Pancreas (tissue), 10 donors: Measurements from ENCODE around the gene SPECC1L. TPM values are rescaled to one million over a fixed set of nuclear protein-coding genes. Genes with fewer than 3 reads are reported as not detected.

Experiments used
- ATAC-seq, 4 donors: fragments of 200-7000 bp; cut with Tn5 transposase; one replicate each; pipeline versions ENCODE4 v1.8.0 to v1.9.1; 2020; ENCODE audit warnings: mild to moderate bottlenecking in 4 of 4, moderate library complexity in 4 of 4
- DNase-seq, 6 donors: peaks; one replicate each; pipeline ENCODE4 v3.0.0-alpha.2; 2020
- FAIRE-seq: peaks from 2 replicates; lab custom pipeline; 2012; peaks lifted over from hg19 to GRCh38; lab: Jason Lieb, UNC
- H3K27ac ChIP-seq, 4 donors: fragments of 200-600 bp; sonication (generic); 1 replicate in 3 of 4; 2 replicates in 1 of 4; pipeline versions ENCODE4 v1.5.0 to v1.8.0; 2020
- H3K27me3 ChIP-seq, 4 donors: fragments of 200-600 bp; one replicate each; pipeline ENCODE4 v1.8.0; 2021
- H3K36me3 ChIP-seq, 3 donors: fragments of 200-600 bp; sonication (generic) in 1 of 3; one replicate each; pipeline versions ENCODE4 v1.5.0 to v1.8.0; 2020 to 2021
- H3K4me1 ChIP-seq, 3 donors: fragments of 200-600 bp; one replicate each; pipeline ENCODE4 v1.8.0; 2021
- H3K4me3 ChIP-seq, 4 donors: fragments of 200-600 bp; sonication (generic) in 2 of 4; one replicate each; pipeline versions ENCODE4 v1.5.0 to v1.8.0; 2020 to 2021
- H3K9me3 ChIP-seq, 4 donors: fragments of 200-600 bp; one replicate each; pipeline ENCODE4 v1.8.0; 2021
- CTCF ChIP-seq, 4 donors: fragments of 200-600 bp; sonication (generic) in 3 of 4; IDR thresholded peaks; one replicate each; pipeline versions ENCODE4 v1.5.0 to v1.8.0; 2021; ENCODE audit warnings: antibody characterized with exemption in 4 of 4
- WGBS, 2 donors: extraction: QIAGEN DNeasy Blood & Tissue Kit; methylation state at CpG; one replicate each; pipeline ENCODE4 v1.1.7; 2013; 5-methylcytosine and 5-hydroxymethylcytosine counted together
- intact Hi-C, 3 donors: fragments of 100-400 bp; cut with DNase I; formaldehyde crosslinking; loops; one replicate each; pipeline versions ENCODE4 v1.11.1 to v1.14.2; 2022
- polyA plus RNA-seq, 2 donors: library from polyadenylated mRNA; stranded (reverse); fragments of 200-250 nt; gene quantifications; one replicate each; pipeline ENCODE4 v1.2.3, GENCODE V29; 2013
- total RNA-seq, 6 donors: library from RNA; stranded (reverse); fragmentation: NEBNext Ultra II Directional in 4 of 6; extraction: Animal tissue kit (Norgen Biotek cat#: 25700) in 4 of 6; gene quantifications; one replicate each; pipeline versions ENCODE4 v1.2.1 to v1.2.4, GENCODE V29; 2021 to 2023
- donor health status: healthy with polysubstance abuse.
- donor health status: DM: no; HTN: no; CAD: no; lungs with moderate emphysema.
- donor health status: DM: no; HTN: no; CAD: no.
- donor health status: control.
- donor health status: control.
- donor health status: Bipolar disorder and iron deficiency.
- donor health status: DM: yes; HTN: yes; CAD: no.
- donor health status: DM: no; HTN: no; CAD: no.
- donor health status: DM: no; HTN: no; CAD: no.
- donor health status: DM: yes; HTN: yes; CAD: no.

SPECC1L gene
- total and polyA plus RNA-seq, 8 donors, result 8.6 to 36.3 (median 26.5) TPM

DNA sequence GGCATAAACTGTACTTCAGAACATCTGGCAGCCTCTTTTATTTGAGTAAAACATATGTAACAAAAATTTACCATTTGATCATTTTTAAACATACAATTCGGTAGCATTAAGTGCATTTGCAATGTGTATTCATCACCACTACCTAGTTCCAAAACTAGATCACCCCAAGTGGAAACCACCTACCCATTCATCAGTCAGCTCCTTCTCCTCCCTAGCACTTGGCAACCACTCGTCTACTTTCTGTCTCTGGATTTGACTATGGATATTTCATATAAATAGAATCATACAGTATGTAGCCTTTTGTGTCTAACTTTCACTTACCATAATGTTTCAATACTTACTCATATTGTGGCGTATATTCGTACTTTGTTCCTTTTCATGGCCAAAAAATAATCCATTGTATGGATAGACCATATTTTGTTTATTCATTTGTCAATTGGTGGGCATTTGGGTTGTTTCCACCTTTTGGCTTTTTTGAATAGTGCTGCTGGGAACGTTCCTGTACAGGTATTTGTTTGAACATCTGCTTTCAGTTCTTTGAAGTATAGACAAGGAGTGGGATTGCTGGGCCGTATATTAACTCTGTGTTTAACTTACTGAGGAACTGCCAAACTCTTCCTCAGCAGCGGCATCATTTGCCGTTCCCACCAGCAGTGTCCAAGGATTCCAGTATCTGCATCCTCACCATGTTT lies 129.5 kb downstream of the SPECC1L start:
- H3K27me3 ChIP-seq, result no peaks in the 10 kb centered on the region
- 49 to 51% methylated on average over 8 of the region's 8 CpGs for WGBS, 2 donors
- no peak for TF ChIP-seq CTCF (IDR thresholded peaks at IDR 0.05)
- H3K36me3 ChIP-seq, result peaks cover 0 to 6% (median 3%) of the 10 kb centered on the region in 3 donors
- ATAC-seq (no peak), FAIRE-seq (no peak), DNase-seq (no peak)
- H3K4me1 ChIP-seq, result peaks cover 0 to 21% (median 6%) of the 10 kb centered on the region in 3 donors
- H3K9me3 ChIP-seq, result no peaks in the 10 kb centered on the region
- intact Hi-C loops, result no loop called here
- no peak overlapping the region for H3K4me3 ChIP-seq
- H3K27ac ChIP-seq, result no peak overlapping the region

DNA sequence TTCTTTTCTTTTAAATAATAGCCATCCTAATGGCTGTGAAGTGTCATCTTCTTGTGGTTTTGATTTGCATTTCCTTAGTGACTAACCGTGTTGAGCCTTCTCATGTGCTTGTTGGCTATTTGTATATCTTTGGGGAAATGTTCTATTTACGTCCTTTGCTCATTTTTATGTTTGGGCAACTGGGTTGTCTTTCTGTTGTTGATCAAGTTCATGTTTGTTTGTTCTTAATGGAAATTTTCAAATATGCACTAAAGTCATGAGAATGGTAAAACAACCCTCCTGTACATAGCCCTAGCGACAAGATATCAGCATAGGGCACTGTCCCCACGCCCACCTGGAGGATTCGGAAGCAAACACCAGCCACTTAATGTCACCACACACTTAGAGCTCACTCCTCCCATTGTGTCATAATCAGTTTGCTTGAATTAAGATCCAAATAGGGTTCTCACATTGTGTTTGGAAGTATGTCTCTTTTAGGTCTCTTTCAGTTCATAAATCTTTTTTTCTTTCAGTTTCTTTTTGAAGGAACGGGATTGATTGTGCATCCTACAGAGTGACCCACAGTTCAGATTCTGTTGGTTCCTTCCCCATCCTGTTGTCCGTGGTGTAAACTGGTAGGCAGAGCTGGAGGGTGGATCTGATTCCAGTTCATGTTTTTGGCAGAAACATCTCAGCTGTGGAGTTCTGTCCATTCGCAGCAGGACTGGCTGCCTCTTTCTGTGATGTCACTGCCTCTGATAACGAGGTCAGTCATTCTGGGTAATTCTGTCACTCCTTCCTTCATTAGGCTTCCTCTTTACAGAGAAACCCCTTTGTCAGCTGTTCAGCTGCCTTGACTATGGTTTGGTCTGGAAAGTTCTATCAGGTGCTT lies 130.3 kb downstream of the SPECC1L start:
- FAIRE-seq, result no peak
- intact Hi-C loops, result no loop called here
- no peak overlapping the region for H3K4me3 ChIP-seq
- no peaks in the 10 kb centered on the region for H3K27me3 ChIP-seq
- peaks cover 0 to 21% (median 6%) of the 10 kb centered on the region in 3 donors for H3K4me1 ChIP-seq
- peaks cover 0 to 6% (median 3%) of the 10 kb centered on the region in 3 donors for H3K36me3 ChIP-seq
- no peaks in the 10 kb centered on the region for H3K9me3 ChIP-seq
- DNase-seq, result no peak
- ATAC-seq, result peak in 1 of 4 donors; percentile 13
- no peak overlapping the region for H3K27ac ChIP-seq
- no peak for TF ChIP-seq CTCF (IDR thresholded peaks at IDR 0.05)
- 79 to 84% methylated on average over 9 of the region's 9 CpGs for WGBS, 2 donors

DNA sequence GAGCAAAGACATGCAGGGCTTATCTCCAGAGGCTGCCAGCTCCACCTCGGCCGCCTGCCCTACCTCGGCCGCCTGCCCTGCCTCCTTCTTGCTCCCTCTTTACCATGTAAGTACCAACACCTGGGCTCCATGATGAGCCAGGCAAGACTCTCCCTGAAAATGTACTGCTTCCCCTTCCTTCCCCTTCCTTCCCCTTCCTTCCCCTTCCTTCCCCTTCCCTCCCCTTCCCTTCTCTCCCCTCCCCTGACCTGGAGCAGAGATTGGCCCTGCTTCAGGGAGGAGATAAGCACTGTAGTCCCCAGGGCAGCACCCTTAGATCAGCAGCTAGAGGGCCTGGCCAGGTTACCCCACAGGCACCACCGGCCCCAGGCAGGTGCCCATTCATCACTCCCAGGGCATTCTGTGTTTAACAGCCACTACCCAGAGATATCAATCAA lies 131.3 kb downstream of the SPECC1L start:
- Histone ChIP-seq H3K9me3 (no peaks in the 10 kb centered on the region), H3K36me3 (peaks cover 0 to 6% (median 3%) of the 10 kb centered on the region in 3 donors), H3K27me3 (no peaks in the 10 kb centered on the region), H3K4me3 (no peak overlapping the region), H3K4me1 (peaks cover 0 to 21% (median 6%) of the 10 kb centered on the region in 3 donors), H3K27ac (peak overlapping the region in 1 of 4 donors; percentile 50)
- DNase-seq (peak in 1 of 6 donors; percentile 47), FAIRE-seq (no peak), ATAC-seq (peak in 3 of 4 donors; percentile 27 to 37 (median 33))
- 89 to 95% methylated on average over 5 of the region's 5 CpGs for WGBS, 2 donors
- TF ChIP-seq CTCF (IDR thresholded peaks at IDR 0.05), result no peak
- intact Hi-C loops, result no loop called here

- H3K9me3 ChIP-seq, result no peaks in the 10 kb centered on the region
Measured at GRCh38 chr22:24402460-24403192, 132.0 kb downstream of the SPECC1L start.

More at GRCh38 chr22:24402460-24403192, 132.0 kb downstream of the SPECC1L start:
- H3K4me1 ChIP-seq, result peaks cover 0 to 21% (median 6%) of the 10 kb centered on the region in 3 donors
- TF ChIP-seq CTCF (IDR thresholded peaks at IDR 0.05), result no peak
- 44 to 57% methylated on average over 3 of the region's 3 CpGs for WGBS, 2 donors
- peaks cover 0 to 6% (median 3%) of the 10 kb centered on the region in 3 donors for H3K36me3 ChIP-seq
- ATAC-seq, result peak; percentile 69 to 94 (median 87)
- no peaks in the 10 kb centered on the region for H3K27me3 ChIP-seq
- H3K4me3 ChIP-seq, result no peak overlapping the region
- peak; percentile 87 for FAIRE-seq
- H3K27ac ChIP-seq, result peak overlapping the region in 2 of 4 donors; percentile 40 to 50
- DNase-seq, result peak in 4 of 6 donors; percentile 57 to 73 (median 68)
- intact Hi-C loops, result no loop called here
